ENCODE results near the gene SV2B. TPM values are rescaled to one million over a fixed set of nuclear protein-coding genes. Genes with fewer than 3 reads are reported as not detected.

Gene SV2B
- total and polyA plus RNA-seq, 2 experiments from 2014 or later, result 0.17 to 2.2 TPM

DNA sequence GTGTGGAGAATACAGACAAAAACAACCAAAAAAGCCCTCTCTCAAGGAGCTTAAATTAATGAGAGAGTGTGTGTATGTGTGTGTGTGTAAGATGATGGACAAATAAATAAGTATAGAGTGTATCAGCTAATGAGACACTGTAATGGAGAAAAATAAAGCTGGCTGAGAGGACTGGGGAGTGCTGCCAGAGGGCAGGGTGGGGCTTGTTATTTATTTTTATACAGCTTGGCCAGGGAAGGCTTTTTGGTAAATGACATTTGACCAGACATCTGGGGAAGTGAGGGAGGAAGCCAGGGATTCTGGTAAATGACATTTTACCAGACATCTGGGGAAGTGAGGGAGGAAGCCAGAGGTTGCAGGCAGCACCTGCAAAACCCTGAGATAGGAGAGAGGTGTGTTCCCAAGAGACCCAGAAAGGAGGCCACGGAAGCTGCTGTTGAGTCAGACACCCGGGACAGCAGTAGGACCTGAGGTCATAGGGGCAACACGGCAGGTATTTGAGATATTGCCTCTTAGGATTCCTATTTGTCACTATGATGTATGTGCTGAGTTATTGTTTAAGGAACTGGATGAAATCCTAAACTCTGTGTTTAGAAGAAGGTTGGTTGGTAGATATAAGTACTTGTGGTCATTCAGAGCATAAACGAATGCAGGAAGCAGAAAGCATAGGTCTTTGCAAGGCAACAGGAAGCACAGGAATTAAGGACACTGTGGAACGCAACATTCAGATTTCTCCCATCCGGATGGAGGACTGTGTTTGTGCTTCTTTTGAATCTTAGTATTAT lies 2.7 kb downstream of the SV2B start:
- H3K27ac ChIP-seq, result no peak overlapping the region

DNA sequence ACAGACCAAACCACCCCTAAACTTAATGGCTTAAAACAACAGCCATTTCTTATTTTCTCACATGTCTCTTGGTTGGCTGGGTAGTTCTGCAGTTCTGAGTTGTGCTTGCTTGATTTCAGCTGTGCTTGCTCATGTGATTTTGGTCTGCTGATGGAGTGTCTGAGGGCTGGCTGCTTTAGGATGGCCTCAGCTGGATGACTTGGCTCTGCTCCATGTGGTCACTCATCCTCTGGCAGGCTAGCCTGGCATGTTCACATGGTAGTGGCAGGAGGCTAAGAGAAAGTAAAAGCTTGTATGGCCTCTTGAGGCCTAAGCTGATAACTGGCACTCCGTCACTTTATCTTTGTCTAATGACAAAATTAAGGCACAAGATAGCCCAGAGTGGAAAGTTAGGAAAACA lies 4.1 kb downstream of the SV2B start:
- H2AFZ ChIP-seq, result no peak overlapping the region
- DNase-seq (ENCODE audit: low spot score), result no peak
- no peak overlapping the region for H3K4me3 ChIP-seq
- H3K9me2 ChIP-seq (replicated peaks; ENCODE audit: insufficient read depth), result no peaks in the 10 kb centered on the region
- peaks cover 64% of the 10 kb centered on the region for H3K27me3 ChIP-seq
- no peaks in the 10 kb centered on the region for H4K20me1 ChIP-seq (ENCODE audit: insufficient read depth, poor library complexity, severe bottlenecking)
- H3K36me3 ChIP-seq (replicated peaks; ENCODE audit: insufficient read depth, low read depth), result no peaks in the 10 kb centered on the region
- peaks cover 6% of the 10 kb centered on the region for H3K4me1 ChIP-seq (ENCODE audit: insufficient read depth)
- WGBS (ENCODE audit: low lambda C conversion rate, missing lambda C conversion rate), result 79% methylated on average over 1 of the region's 1 CpG
- H3K27ac ChIP-seq, result no peak overlapping the region
- no peak overlapping the region for H3K4me2 ChIP-seq
- no peaks in the 10 kb centered on the region for H3K79me2 ChIP-seq
- TF ChIP-seq, protein P1, sequence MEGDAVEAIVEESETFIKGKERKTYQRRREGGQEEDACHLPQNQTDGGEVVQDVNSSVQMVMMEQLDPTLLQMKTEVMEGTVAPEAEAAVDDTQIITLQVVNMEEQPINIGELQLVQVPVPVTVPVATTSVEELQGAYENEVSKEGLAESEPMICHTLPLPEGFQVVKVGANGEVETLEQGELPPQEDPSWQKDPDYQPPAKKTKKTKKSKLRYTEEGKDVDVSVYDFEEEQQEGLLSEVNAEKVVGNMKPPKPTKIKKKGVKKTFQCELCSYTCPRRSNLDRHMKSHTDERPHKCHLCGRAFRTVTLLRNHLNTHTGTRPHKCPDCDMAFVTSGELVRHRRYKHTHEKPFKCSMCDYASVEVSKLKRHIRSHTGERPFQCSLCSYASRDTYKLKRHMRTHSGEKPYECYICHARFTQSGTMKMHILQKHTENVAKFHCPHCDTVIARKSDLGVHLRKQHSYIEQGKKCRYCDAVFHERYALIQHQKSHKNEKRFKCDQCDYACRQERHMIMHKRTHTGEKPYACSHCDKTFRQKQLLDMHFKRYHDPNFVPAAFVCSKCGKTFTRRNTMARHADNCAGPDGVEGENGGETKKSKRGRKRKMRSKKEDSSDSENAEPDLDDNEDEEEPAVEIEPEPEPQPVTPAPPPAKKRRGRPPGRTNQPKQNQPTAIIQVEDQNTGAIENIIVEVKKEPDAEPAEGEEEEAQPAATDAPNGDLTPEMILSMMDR (IDR thresholded peaks at IDR 0.05; ENCODE audit: poor library complexity), result no peak
- TF ChIP-seq EZH2 (IDR thresholded peaks at IDR 0.05; ENCODE audit: borderline replicate concordance) (no peak), EZH2phosphoT487 (IDR thresholded peaks at IDR 0.05; ENCODE audit: low read depth, severe bottlenecking, unreplicated experiment) (no peak)
- H3K9me3 ChIP-seq (ENCODE audit: low read depth), result no peaks in the 10 kb centered on the region

More for the DNA sequence above, 2.7 kb downstream of the SV2B start:
- TF ChIP-seq EZH2 (IDR thresholded peaks at IDR 0.05; ENCODE audit: borderline replicate concordance) (no peak), EZH2phosphoT487 (IDR thresholded peaks at IDR 0.05; ENCODE audit: low read depth, severe bottlenecking, unreplicated experiment) (no peak)
- TF ChIP-seq, protein P1 (IDR thresholded peaks at IDR 0.05; ENCODE audit: poor library complexity), result no peak
- Histone ChIP-seq H3K36me3 (replicated peaks; ENCODE audit: insufficient read depth, low read depth) (no peaks in the 10 kb centered on the region), H3K9me2 (replicated peaks; ENCODE audit: insufficient read depth) (no peaks in the 10 kb centered on the region), H3K27me3 (peaks cover 73% of the 10 kb centered on the region), H3K9me3 (ENCODE audit: low read depth) (no peaks in the 10 kb centered on the region), H3K4me1 (ENCODE audit: insufficient read depth) (peaks cover 6% of the 10 kb centered on the region), H3K4me3 (no peak overlapping the region), H2AFZ (no peak overlapping the region), H3K4me2 (no peak overlapping the region), H3K79me2 (no peaks in the 10 kb centered on the region), H4K20me1 (ENCODE audit: insufficient read depth, poor library complexity, severe bottlenecking) (no peaks in the 10 kb centered on the region)
- no peak for DNase-seq (ENCODE audit: low spot score)
- 67% methylated on average over 6 of the region's 6 CpGs for WGBS (ENCODE audit: low lambda C conversion rate, missing lambda C conversion rate)

DNA sequence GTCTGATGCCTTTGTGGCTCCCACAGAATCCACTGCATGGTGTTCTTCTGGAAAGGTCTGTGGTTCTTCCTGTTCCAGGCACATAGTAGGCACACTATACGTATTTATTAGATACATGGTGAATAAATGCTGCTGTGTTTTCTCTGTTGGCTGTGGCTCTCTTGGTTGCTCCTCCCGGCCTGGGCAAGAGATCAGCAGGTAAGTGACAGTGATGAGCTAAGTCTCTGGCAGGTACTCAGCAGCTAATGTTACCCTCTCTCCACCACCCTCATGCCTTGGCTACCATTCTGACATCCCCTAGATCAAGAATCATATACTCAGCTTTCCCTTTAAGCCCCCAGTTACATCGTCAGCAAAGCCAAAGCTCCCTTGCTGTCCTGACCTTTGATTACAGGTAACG lies 8.4 kb downstream of the SV2B start:
- no peaks in the 10 kb centered on the region for H3K9me2 ChIP-seq (replicated peaks; ENCODE audit: insufficient read depth)
- H2AFZ ChIP-seq, result no peak overlapping the region
- no peak for DNase-seq (ENCODE audit: low spot score)
- no peak overlapping the region for H3K4me3 ChIP-seq
- peaks cover 31% of the 10 kb centered on the region for H3K27me3 ChIP-seq
- TF ChIP-seq, protein P1 (IDR thresholded peaks at IDR 0.05; ENCODE audit: poor library complexity), result no peak
- TF ChIP-seq EZH2phosphoT487 (IDR thresholded peaks at IDR 0.05; ENCODE audit: low read depth, severe bottlenecking, unreplicated experiment) (no peak), EZH2 (IDR thresholded peaks at IDR 0.05; ENCODE audit: borderline replicate concordance) (no peak)
- no peak overlapping the region for H3K27ac ChIP-seq
- H3K4me2 ChIP-seq, result no peak overlapping the region
- 71% methylated on average over 4 of the region's 4 CpGs for WGBS (ENCODE audit: low lambda C conversion rate, missing lambda C conversion rate)
- H3K79me2 ChIP-seq, result no peaks in the 10 kb centered on the region
- no peaks in the 10 kb centered on the region for H4K20me1 ChIP-seq (ENCODE audit: insufficient read depth, poor library complexity, severe bottlenecking)
- no peaks in the 10 kb centered on the region for H3K36me3 ChIP-seq (replicated peaks; ENCODE audit: insufficient read depth, low read depth)
- no peaks in the 10 kb centered on the region for H3K9me3 ChIP-seq (ENCODE audit: low read depth)
- H3K4me1 ChIP-seq (ENCODE audit: insufficient read depth), result no peaks in the 10 kb centered on the region
